ENCODE results near the gene LSS.
"Not testable (repeated sequence)": the region's sequence is repeated elsewhere in the genome, so short reads cannot be mapped to it uniquely, and the experiment has no call there.

Gene LSS

GRCh38 chr21:46245213-46245915 is 16.8 kb upstream of the LSS start:
- DNase-seq = no peak

GRCh38 chr21:46244602-46245001 is 16.0 kb upstream of the LSS start:
- DNase-seq = no peak

DNA sequence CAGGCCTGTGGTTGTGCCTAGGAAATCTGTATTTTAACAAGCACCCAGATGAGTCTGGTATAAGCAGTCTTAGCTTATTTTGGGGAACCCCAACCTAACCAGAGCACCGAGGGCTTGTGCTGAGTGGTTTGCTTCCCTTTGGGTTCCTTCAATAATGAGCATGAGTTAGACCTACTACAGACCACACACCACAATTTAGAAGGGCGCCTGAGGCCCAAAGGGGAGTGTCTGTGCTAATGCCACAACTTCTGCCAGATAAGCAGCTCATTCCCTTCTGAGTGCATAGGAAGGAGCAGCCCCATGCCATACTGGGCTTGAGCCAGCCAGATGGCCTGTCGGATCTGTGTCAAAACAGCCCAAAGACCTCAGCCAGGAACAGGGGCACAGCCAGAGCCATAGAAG is 15.4 kb upstream of the LSS start:
- DNase-seq = no peak

GRCh38 chr21:46243325-46243724 is 14.8 kb upstream of the LSS start:
- no peak for DNase-seq

DNA sequence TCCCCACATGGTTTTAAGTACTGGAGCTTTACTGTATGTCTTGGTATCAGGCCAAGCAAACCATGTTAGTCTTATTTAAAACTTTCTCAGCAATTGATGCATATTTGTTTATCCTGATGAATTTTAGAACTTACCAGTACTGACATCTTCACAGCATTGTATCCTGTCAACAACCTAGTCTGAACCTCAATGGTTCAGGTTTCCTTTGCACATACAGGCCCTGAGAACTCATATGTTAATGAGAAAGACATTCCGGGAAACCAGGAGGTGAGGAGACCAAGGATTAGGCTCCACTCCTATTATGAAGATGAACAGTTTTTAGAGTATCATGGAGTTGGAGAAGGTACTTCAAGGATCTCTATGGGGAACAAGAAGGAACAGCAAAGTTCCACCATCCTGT is 13.0 kb upstream of the LSS start:
- not testable (repeated sequence) for DNase-seq

DNA sequence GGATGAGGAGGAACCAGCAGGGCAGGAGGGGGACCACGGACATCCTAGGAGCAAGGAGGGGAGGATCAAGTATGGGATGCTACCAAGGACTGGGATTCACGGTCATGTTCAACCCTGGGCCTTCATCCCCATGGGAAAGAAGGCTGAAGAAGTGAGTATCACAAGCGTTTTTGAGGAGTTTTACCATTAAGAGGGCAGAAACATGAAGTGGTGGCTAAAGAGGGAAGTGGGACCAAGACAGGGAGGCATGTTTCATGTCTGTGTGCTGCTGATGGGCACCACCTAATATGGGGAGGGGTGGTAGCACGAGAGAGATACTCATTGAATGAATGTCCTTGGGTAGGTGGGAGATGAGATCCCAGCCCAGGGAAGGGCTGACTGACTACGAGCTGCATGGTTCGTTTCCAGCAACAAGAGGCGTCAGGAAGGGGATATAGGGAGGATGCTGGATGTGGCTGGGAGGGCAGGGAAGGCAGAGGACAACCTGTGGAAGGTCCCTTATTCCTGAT is 11.3 kb upstream of the LSS start:
- DNase-seq = no peak

DNA sequence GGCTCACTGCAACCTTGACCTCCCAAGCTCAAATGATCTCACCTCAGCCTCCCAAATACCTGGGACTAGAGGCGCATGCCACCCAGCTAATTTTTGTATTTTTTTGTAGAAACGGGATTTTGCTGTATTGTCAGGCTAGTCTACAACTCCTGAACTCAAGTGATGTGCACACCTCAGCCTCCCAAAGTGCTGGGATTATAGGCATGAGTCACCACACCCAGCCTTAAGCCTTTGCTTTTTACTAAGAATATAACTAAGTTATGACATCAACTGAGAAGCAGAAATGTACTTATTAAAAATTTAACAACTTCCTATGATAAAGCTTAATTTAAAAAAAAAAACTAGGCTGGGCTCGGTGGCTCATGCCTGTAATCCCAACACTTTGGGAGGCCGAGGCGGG is 8.9 kb upstream of the LSS start:
- no peak for DNase-seq

- no peak for DNase-seq
Measured at GRCh38 chr21:46234436-46234950, 5.9 kb upstream of the LSS start.

DNA sequence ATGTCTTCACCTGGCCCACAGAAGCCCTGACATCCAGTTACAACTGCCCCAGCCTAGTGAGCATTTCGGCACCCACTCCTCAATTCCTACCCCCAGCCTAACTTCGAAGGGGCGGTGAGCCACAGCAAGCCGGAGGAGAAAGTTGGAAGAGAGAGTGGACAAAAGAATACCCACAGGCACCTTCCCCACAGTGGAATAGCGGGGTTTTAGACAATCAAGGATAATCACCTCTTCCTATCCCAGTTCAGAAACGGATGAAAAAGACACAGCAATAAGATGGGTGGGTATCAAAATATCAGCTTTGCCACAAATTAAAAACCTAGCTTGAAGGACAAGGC is 1.3 kb upstream of the LSS start:
- no peak for DNase-seq

GRCh38 chr21:46229133-46229922 is 754 bp upstream of the LSS start:
- DNase-seq = peak; percentile 87

- DNase-seq = no peak
Measured at GRCh38 chr21:46227811-46228344, 696 bp downstream of the LSS start.

DNA sequence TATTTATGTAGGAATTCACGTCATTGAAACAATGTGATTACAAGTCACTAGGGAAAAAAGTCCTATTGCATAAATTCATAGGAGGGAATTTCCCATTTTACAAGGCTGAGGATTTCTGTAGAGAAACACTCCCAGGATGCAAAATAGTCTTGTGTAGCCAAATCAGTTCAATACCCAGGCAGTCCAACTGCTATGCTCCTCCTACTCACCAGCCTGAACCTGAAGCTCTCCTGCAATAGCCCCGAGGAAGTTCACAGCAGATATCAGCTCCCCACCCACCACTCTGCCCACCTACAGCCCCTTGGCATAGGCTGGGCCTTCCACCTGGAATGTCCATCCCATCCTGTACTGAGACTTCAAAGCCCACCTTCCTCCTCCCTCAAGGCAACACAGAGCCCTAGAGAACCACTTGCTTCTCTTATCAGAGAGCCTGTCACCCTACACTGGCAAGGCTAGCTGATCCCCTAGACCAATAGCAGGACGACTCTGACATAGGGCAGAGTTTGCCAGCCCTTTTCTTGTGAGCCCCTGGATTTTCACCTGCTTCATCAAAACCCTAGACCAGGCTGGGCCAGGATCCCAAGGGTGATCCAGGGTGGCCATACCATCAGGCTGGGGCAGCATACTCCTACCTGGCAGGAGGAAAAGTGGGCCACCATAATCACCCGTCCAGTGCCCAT is 1.5 kb downstream of the LSS start:
- no peak for DNase-seq

DNA sequence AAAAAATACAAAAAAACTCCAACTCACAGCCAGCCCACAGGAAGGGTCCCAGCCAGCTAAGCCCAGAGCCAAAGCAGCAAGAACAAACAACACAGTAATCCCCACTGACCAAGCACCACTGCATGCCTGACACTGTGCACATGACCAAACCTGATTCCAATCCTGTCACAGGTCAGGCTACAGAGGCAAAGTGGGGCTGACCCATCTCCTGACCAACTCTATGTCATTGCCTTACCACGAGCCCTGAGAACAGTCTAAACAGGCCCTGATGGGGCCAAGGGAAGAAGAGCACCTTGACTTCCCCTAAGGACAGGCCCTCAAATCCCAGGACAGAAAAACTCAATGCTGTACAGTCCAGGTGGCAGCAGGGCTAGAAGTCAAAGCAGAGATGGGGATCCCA is 2.4 kb downstream of the LSS start:
- DNase-seq = no peak

- not testable (repeated sequence) for DNase-seq
Measured at GRCh38 chr21:46223661-46224060, 4.9 kb downstream of the LSS start.

DNA sequence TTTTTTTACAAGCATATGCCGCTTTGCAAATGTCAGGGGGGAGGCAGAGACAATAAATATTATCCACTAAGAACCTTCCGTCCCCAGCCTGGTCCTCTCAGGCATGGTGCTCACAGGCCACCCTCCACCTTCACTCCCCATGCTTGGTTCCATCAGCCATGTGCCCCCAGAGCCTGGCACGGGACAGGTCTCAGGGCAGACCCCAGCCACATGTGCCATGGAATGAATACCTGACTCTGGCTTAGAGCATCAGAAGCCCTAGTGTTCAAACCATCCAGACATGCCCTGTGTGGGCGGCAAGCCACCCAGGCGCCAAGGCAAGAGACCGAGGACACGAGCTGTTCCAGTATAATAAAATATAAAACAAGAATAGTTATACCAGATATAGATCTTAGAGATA is 5.4 kb downstream of the LSS start:
- DNase-seq = no peak

- DNase-seq = no peak
Measured at GRCh38 chr21:46222436-46223116, 6.0 kb downstream of the LSS start.

DNA sequence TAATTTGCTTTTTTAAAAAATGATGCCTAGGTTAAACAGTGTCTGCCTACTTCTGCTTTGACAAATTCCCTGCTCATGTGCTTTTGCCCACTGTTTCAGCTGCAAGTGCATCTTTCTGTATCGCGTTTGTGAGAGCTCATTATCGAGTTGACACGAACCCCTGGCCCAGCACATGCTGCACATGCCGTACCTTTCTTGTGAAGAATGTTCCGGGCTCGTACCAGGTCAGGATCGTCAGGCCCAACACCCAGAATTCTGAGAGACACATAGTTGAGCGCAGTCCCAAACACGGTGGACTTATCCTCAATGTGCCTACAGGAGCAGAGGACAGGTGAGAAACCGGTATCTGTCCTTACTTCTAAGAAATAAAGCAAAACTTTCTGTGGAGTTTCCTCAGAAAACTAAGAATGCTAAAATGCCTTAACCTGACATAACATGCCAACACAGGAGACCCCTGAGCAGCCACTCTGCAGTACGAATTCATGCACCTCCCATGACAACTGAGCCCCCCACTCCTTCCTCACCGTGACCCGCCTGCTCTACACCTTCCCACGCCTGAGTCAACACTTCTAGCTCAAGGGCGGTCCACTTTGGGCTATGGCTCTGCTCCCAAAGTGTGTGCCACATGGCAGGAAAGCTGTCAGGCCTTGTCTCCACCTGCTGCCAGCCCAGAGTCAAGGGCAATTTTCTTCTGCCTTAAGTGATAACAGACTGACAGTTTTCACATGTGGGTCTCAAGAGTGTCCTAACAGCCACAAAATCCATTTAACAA is 6.7 kb downstream of the LSS start:
- DNase-seq = no peak

GRCh38 chr21:46220847-46221246 is 7.7 kb downstream of the LSS start:
- no peak for DNase-seq

- DNase-seq = no peak
Measured at GRCh38 chr21:46220275-46220810, 8.2 kb downstream of the LSS start.

- DNase-seq = no peak
Measured at GRCh38 chr21:46219591-46220239, 8.9 kb downstream of the LSS start.
